DOHH2 (cell line): ENCODE measurements around the gene IL1A.

ENCODE experiments used
- EZH2phosphoT487 ChIP-seq: fragments of 200-600 bp; sonication (generic); IDR thresholded peaks from 2 replicates; pipeline ENCODE4 v1.6.1; 2017; ENCODE audit warnings: borderline replicate concordance, mild to moderate bottlenecking, antibody characterized with exemption, low read length, moderate library complexity, mixed read lengths
- TF ChIP-seq, protein P1 (sequence below): fragments of 200-600 bp; sonication (generic); IDR thresholded peaks from one replicate; pipeline ENCODE4 v1.5.1; 2014; ENCODE audit warnings: antibody characterized with exemption, mild to moderate bottlenecking, low read depth, low read length; ENCODE audit not compliant: poor library complexity, severe bottlenecking

- TF ChIP-seq, protein P1, sequence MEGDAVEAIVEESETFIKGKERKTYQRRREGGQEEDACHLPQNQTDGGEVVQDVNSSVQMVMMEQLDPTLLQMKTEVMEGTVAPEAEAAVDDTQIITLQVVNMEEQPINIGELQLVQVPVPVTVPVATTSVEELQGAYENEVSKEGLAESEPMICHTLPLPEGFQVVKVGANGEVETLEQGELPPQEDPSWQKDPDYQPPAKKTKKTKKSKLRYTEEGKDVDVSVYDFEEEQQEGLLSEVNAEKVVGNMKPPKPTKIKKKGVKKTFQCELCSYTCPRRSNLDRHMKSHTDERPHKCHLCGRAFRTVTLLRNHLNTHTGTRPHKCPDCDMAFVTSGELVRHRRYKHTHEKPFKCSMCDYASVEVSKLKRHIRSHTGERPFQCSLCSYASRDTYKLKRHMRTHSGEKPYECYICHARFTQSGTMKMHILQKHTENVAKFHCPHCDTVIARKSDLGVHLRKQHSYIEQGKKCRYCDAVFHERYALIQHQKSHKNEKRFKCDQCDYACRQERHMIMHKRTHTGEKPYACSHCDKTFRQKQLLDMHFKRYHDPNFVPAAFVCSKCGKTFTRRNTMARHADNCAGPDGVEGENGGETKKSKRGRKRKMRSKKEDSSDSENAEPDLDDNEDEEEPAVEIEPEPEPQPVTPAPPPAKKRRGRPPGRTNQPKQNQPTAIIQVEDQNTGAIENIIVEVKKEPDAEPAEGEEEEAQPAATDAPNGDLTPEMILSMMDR, result no peak
- no peak for TF ChIP-seq EZH2phosphoT487
Measured at GRCh38 chr2:112777036-112777435, 7.3 kb downstream of the IL1A start.
